Suprapubic skin (tissue), 4 donors: Measurements from ENCODE around the gene SORCS1. TPM values are rescaled to one million over a fixed set of nuclear protein-coding genes. Genes with fewer than 3 reads are reported as not detected.

Experiments
- DNase-seq, 2 donors: peaks; one replicate each; pipeline ENCODE4 v3.0.0-alpha.2; 2019; ENCODE audit warnings: low spot score in 2 of 2
- H3K27ac ChIP-seq: fragments of 200-600 bp; sonication (generic); one replicate; pipeline ENCODE4 v1.5.1; 2019
- H3K27me3 ChIP-seq: fragments of 200-600 bp; sonication (generic); one replicate; pipeline ENCODE4 v1.5.1; 2019
- H3K36me3 ChIP-seq: fragments of 200-600 bp; sonication (generic); one replicate; pipeline ENCODE4 v1.5.1; 2019
- H3K4me1 ChIP-seq: fragments of 200-600 bp; sonication (generic); one replicate; pipeline ENCODE4 v1.5.1; 2019
- H3K4me3 ChIP-seq: fragments of 200-600 bp; sonication (generic); one replicate; pipeline ENCODE4 v1.5.1; 2019; ENCODE audit warnings: mild to moderate bottlenecking
- H3K9me3 ChIP-seq: fragments of 200-600 bp; sonication (generic); one replicate; pipeline ENCODE4 v1.5.1; 2019
- EP300 ChIP-seq: sonication (generic); formaldehyde crosslinking; IDR thresholded peaks from one replicate; pipeline ENCODE4 v1.6.1; 2017; ENCODE audit warnings: antibody characterized with exemption
- POLR2A ChIP-seq, 2 donors: fragments of 450-650 bp; IDR thresholded peaks; one replicate each; pipeline ENCODE4 v1.6.1; 2017; ENCODE audit warnings: antibody characterized with exemption in 2 of 2, mild to moderate bottlenecking in 2 of 2, moderate library complexity in 2 of 2
- POLR2AphosphoS5 ChIP-seq, 3 donors: sonication (generic); formaldehyde crosslinking; IDR thresholded peaks; one replicate each; pipeline ENCODE4 v1.6.1; 2017; ENCODE audit warnings: antibody characterized with exemption in 3 of 3
- WGBS: methylation state at CpG from one replicate; pipeline ENCODE4 v1.1.5; 2018; 5-methylcytosine and 5-hydroxymethylcytosine counted together
- total RNA-seq, 4 donors: library from RNA; depleted of rRNA; stranded (reverse); fragments of >200 nt; gene quantifications; one replicate each; pipeline ENCODE4 v1.1.0, GENCODE V29; 2016
- TF ChIP-seq, protein P1 (sequence below), 2 donors: fragments of 200-600 bp in 1 of 2; fragments of 450-650 bp in 1 of 2; sonication (generic) in 1 of 2; IDR thresholded peaks; one replicate each; pipeline ENCODE4 v1.5.1; 2016 to 2019; ENCODE audit warnings: antibody characterized with exemption in 2 of 2, mild to moderate bottlenecking in 1 of 2, moderate library complexity in 1 of 2

SORCS1 gene
- total RNA-seq, 4 donors from 2014 or later = 1.3 to 6.0 (median 3.4) TPM

DNA sequence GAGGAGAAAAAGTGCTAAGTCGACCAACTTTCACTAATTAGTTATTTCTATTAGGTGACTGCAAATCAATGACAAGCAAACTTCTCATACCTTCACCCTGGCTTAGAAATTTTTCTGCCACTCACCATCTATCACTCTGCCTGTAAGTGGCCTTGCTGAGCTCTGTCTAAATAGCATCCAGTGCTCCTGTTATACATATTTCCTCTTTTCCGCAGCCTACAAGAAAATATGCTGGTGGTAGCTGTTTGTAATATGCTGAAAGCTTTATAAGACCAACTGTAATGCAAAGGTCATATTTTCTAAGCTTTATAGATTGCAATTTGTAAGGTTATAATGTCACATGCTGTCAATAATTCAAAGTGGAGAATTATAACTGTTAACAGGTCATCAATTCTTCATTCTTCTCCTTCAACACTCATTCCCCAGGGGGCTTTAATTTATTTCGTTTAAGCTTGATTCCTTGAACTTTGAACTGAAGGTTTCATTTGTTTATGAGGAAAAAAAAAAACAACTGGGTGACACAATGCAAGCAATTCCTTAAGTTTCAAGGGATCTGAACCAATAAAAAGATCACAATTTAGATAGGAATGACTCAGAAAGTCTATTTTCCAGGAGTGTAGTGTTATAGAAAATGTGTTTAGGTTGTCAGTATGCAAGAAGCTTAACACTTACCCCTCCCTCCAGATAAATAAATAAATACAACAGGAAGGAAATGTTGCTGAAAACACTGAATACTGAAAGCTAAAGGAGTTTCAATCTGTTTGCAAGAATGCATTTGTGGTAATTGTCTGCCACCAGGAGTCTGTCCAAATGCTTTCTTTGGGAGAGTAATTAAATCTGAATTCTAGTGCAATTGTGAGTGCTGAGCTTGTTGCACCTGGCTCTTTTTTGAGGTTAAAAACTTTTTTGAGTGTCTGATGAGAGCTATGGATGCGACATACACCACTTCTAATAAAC lies 183.7 kb downstream of the SORCS1 start:
- Histone ChIP-seq H3K36me3 (no peaks in the 10 kb centered on the region), H3K4me3 (no peak overlapping the region), H3K27ac (no peak overlapping the region), H3K4me1 (no peaks in the 10 kb centered on the region), H3K27me3 (no peaks in the 10 kb centered on the region), H3K9me3 (no peaks in the 10 kb centered on the region)
- TF ChIP-seq POLR2A (IDR thresholded peaks at IDR 0.05) (no peak), POLR2AphosphoS5 (IDR thresholded peaks at IDR 0.05) (no peak), EP300 (no peak)
- TF ChIP-seq, protein P1, sequence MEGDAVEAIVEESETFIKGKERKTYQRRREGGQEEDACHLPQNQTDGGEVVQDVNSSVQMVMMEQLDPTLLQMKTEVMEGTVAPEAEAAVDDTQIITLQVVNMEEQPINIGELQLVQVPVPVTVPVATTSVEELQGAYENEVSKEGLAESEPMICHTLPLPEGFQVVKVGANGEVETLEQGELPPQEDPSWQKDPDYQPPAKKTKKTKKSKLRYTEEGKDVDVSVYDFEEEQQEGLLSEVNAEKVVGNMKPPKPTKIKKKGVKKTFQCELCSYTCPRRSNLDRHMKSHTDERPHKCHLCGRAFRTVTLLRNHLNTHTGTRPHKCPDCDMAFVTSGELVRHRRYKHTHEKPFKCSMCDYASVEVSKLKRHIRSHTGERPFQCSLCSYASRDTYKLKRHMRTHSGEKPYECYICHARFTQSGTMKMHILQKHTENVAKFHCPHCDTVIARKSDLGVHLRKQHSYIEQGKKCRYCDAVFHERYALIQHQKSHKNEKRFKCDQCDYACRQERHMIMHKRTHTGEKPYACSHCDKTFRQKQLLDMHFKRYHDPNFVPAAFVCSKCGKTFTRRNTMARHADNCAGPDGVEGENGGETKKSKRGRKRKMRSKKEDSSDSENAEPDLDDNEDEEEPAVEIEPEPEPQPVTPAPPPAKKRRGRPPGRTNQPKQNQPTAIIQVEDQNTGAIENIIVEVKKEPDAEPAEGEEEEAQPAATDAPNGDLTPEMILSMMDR (IDR thresholded peaks at IDR 0.05) = no peak
- DNase-seq = no peak
- 56% methylated on average over 4 of the region's 4 CpGs for WGBS

DNA sequence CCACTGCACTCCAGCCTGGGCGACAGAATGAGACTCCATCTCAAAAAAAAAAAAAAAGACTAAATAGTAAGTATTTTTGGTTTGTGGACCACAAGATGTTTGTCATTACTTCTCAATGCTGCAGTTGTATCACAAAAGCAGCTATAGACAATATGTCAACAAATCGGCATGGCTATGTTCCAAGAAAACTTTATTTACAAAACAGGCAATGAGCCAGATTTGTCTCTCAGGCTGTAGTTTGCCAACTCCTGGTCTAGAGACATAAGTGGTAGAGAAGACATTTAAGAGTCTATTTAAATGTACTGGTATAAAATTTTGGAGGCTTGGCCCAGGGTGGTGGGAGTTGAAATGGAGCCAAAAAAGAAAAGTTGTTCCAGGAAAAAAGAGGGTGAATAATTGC lies 185.8 kb downstream of the SORCS1 start:
- no peak for DNase-seq
- no peak for TF ChIP-seq POLR2AphosphoS5 (IDR thresholded peaks at IDR 0.05)
- TF ChIP-seq, protein P1 (IDR thresholded peaks at IDR 0.05) = no peak
- no peak for TF ChIP-seq POLR2A (IDR thresholded peaks at IDR 0.05)
- no peak for TF ChIP-seq EP300
- no peaks in the 10 kb centered on the region for H3K4me1 ChIP-seq
- H3K4me3 ChIP-seq = no peak overlapping the region
- H3K27ac ChIP-seq = no peak overlapping the region
- H3K36me3 ChIP-seq = no peaks in the 10 kb centered on the region
- 55% methylated on average over 2 of the region's 2 CpGs for WGBS
- H3K9me3 ChIP-seq = no peaks in the 10 kb centered on the region
- no peaks in the 10 kb centered on the region for H3K27me3 ChIP-seq

DNA sequence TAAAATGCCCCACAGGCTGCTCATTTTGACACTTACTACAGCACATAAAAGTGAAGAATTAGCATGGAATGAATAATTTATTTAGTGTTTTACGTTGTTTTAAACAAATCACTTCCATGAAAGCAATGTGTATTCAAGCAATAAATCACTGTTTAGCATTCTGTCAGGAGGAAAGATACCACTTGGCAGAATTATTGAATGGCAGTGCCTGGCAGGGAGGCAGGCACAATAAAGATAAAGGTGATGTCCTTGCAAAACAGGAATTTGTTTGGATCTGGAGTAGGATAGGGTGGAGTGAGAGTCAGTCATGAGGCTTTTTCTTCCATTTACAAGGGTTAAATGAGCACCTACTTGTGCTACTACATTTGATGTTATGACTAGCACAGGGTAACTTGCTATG lies 190.8 kb downstream of the SORCS1 start:
- WGBS = 37% methylated on average over 1 of the region's 1 CpG
- no peak overlapping the region for H3K27ac ChIP-seq

DNA sequence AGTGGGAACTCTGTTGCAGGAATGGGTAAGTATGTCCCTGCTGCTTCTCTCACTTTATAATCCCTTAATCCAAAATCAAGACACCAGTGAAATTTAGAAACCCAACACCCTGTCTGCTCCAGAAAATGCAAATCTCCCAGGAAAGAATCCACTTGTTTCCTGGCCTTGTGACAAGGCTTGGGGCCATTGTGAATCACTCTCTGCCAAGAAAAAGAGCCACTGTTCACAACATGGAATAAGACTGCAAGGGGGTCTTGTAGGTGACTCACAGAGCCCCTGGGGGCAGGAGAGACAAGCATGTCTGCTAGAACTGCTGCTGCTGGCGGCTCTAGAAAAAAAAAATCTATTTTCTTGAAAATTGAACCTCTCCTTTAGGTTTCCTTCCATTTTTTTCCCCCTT lies 191.2 kb downstream of the SORCS1 start:
- 39% methylated on average over 1 of the region's 1 CpG for WGBS
- H3K9me3 ChIP-seq = no peaks in the 10 kb centered on the region
- H3K36me3 ChIP-seq = no peaks in the 10 kb centered on the region
- H3K4me3 ChIP-seq = no peak overlapping the region
- no peak overlapping the region for H3K27ac ChIP-seq
- H3K27me3 ChIP-seq = no peaks in the 10 kb centered on the region
- no peaks in the 10 kb centered on the region for H3K4me1 ChIP-seq
- TF ChIP-seq POLR2A (IDR thresholded peaks at IDR 0.05) = no peak
- TF ChIP-seq, protein P1 (IDR thresholded peaks at IDR 0.05) = no peak
- no peak for TF ChIP-seq EP300
- TF ChIP-seq POLR2AphosphoS5 (IDR thresholded peaks at IDR 0.05) = no peak
- DNase-seq = no peak

More for the DNA sequence above, 190.8 kb downstream of the SORCS1 start:
- TF ChIP-seq, protein P1 (IDR thresholded peaks at IDR 0.05) = no peak
- no peak for TF ChIP-seq POLR2AphosphoS5 (IDR thresholded peaks at IDR 0.05)
- no peak for TF ChIP-seq EP300
- TF ChIP-seq POLR2A (IDR thresholded peaks at IDR 0.05) = no peak
- Histone ChIP-seq H3K4me3 (no peak overlapping the region), H3K27me3 (no peaks in the 10 kb centered on the region), H3K9me3 (no peaks in the 10 kb centered on the region), H3K36me3 (no peaks in the 10 kb centered on the region), H3K4me1 (no peaks in the 10 kb centered on the region)
- no peak for DNase-seq

DNA sequence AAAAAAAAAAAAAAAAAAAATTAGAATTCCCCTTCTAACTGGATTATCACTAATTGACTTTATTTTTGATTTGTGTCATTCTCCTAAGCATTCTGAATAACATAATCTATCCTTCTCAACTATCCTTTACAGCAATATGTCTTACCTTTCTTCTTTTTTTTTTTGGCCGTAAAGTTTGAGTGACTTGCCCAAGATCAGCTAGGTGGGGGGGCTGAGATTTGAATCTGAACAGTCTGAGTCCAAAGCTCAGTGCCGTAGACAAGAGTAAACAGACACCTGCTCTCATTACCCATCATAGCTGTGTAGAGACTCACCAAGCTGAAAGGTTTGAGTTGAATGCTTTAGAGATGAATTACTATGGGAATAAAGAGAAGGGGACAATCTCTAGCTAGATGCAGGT lies 192.1 kb downstream of the SORCS1 start:
- no peak for TF ChIP-seq EP300
- TF ChIP-seq POLR2A (IDR thresholded peaks at IDR 0.05) = no peak
- no peak for TF ChIP-seq POLR2AphosphoS5 (IDR thresholded peaks at IDR 0.05)
- TF ChIP-seq, protein P1 (IDR thresholded peaks at IDR 0.05) = no peak
- no peaks in the 10 kb centered on the region for H3K9me3 ChIP-seq
- H3K36me3 ChIP-seq = no peaks in the 10 kb centered on the region
- no peak for DNase-seq
- WGBS = 88% methylated on average over 2 of the region's 2 CpGs
- H3K27me3 ChIP-seq = no peaks in the 10 kb centered on the region
- no peak overlapping the region for H3K4me3 ChIP-seq
- no peaks in the 10 kb centered on the region for H3K4me1 ChIP-seq
- H3K27ac ChIP-seq = no peak overlapping the region
